GM12865 (cell line): ENCODE results near the gene MGMT.
A peak's percentile ranks its signal among the peaks of the same experiment; 100 is the strongest.

Experiments used
- DNase-seq: peaks from one replicate; pipeline ENCODE4 v3.0.0; 2010; ENCODE audit warnings: low read depth
- H3K4me3 ChIP-seq: 2 replicates; pipeline ENCODE4 v1.5.1; 2011; ENCODE audit warnings: mild to moderate bottlenecking, low read depth, low read length, control low read depth
- CTCF ChIP-seq: IDR thresholded peaks from 2 replicates; pipeline ENCODE4 v1.5.1; 2011; ENCODE audit warnings: low read length, control low read depth, low read depth, inconsistent platforms; ENCODE audit not compliant: insufficient read depth; ENCODE audit errors: missing control alignments

MGMT gene

GRCh38 chr10:129548600-129548999 lies 81.6 kb downstream of the MGMT start:
- H3K4me3 ChIP-seq: no peak overlapping the region

GRCh38 chr10:129550076-129550475 lies 83.0 kb downstream of the MGMT start:
- H3K4me3 ChIP-seq: no peak overlapping the region
- DNase-seq: no peak
- no peak for TF ChIP-seq CTCF

More at GRCh38 chr10:129548600-129548999, 81.6 kb downstream of the MGMT start:
- no peak for TF ChIP-seq CTCF
- DNase-seq: no peak

GRCh38 chr10:129550658-129551057 lies 83.6 kb downstream of the MGMT start:
- DNase-seq: no peak
- H3K4me3 ChIP-seq: no peak overlapping the region
- no peak for TF ChIP-seq CTCF

GRCh38 chr10:129552119-129552518 lies 85.1 kb downstream of the MGMT start:
- DNase-seq: peak; percentile 15
- no peak for TF ChIP-seq CTCF
- no peak overlapping the region for H3K4me3 ChIP-seq

- TF ChIP-seq CTCF: no peak
- no peak for DNase-seq
- H3K4me3 ChIP-seq: no peak overlapping the region
Observed at GRCh38 chr10:129553928-129554327, 86.9 kb downstream of the MGMT start.

GRCh38 chr10:129556316-129556715 lies 89.3 kb downstream of the MGMT start:
- DNase-seq: no peak
- TF ChIP-seq CTCF: no peak

GRCh38 chr10:129560361-129560760 lies 93.3 kb downstream of the MGMT start:
- DNase-seq: no peak

More at GRCh38 chr10:129556316-129556715, 89.3 kb downstream of the MGMT start:
- H3K4me3 ChIP-seq: no peak overlapping the region

More at GRCh38 chr10:129560361-129560760, 93.3 kb downstream of the MGMT start:
- no peak for TF ChIP-seq CTCF
- H3K4me3 ChIP-seq: no peak overlapping the region
